ACC112 (cell line): ENCODE measurements around the gene GFY.
"Not testable (repeated sequence)": the region's sequence is repeated elsewhere in the genome, so short reads cannot be mapped to it uniquely, and the experiment has no call there.

Experiments used
- H2AFZ ChIP-seq: fragments of 200-600 bp; sonication (generic); one replicate; pipeline ENCODE4 v1.6.0; 2017; ENCODE audit warnings: antibody characterized with exemption, low read length; ENCODE audit not compliant: unreplicated experiment
- H3K27ac ChIP-seq: fragments of 200-600 bp; sonication (generic); 2 replicates; pipeline ENCODE4 v1.5.1; 2014; ENCODE audit warnings: low read depth, mild to moderate bottlenecking, antibody characterized with exemption, low read length, moderate library complexity
- H3K27me3 ChIP-seq: fragments of 200-600 bp; sonication (generic); 2 replicates; pipeline ENCODE4 v1.6.1; 2014; ENCODE audit warnings: mild to moderate bottlenecking, antibody characterized with exemption, low read length, moderate library complexity, mixed read lengths; ENCODE audit not compliant: insufficient read depth
- H3K36me3 ChIP-seq: fragments of 200-600 bp; sonication (generic); 2 replicates; pipeline ENCODE4 v1.6.1; 2016; ENCODE audit warnings: mild to moderate bottlenecking, antibody characterized with exemption, low read length, moderate library complexity, mixed read lengths; ENCODE audit not compliant: insufficient read depth
- H3K4me1 ChIP-seq: fragments of 200-600 bp; sonication (generic); one replicate; pipeline ENCODE4 v1.6.1; 2016; ENCODE audit warnings: low read length, mixed read lengths; ENCODE audit not compliant: insufficient read depth, unreplicated experiment, control insufficient read depth
- H3K4me3 ChIP-seq: fragments of 200-600 bp; sonication (generic); 2 replicates; pipeline ENCODE4 v1.5.1; 2014; ENCODE audit warnings: mild to moderate bottlenecking, low read depth, low read length
- H3K79me2 ChIP-seq: fragments of 200-600 bp; sonication (generic); one replicate; pipeline ENCODE4 v1.6.0; 2016; ENCODE audit warnings: low read length; ENCODE audit not compliant: control insufficient read depth, unreplicated experiment, insufficient read depth

GFY gene

DNA sequence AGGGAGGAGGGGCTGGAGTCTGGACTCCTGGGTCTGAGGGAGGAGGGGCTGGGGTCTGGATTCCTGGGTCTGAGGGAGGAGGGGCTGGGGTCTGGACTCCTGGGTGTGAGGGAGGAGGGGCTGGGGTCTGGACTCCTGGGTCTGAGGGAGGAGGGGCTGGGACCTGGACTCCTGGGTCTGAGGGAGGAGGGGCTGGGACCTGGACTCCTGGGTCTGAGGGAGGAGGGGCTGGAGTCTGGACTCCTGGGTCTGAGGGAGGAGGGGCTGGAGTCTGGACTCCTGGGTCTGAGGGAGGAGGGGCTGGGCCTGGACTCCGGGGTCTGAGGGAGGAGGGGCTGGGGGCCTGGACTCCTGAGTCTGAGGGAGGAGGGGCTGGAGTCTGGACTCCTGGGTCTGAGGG lies 35.9 kb downstream of the GFY start:
- H3K4me1 ChIP-seq, H3K27ac ChIP-seq, H3K4me3 ChIP-seq, H3K36me3 ChIP-seq, H3K27me3 ChIP-seq, H3K79me2 ChIP-seq, H2AFZ ChIP-seq: not testable (repeated sequence)

GRCh38 chr19:49461656-49462055 lies 36.5 kb downstream of the GFY start:
- no peak overlapping the region for H3K4me3 ChIP-seq
- no peaks in the 10 kb centered on the region for H3K27me3 ChIP-seq
- H2AFZ ChIP-seq = no peak overlapping the region
- no peaks in the 10 kb centered on the region for H3K79me2 ChIP-seq
- H3K27ac ChIP-seq = no peak overlapping the region
- no peaks in the 10 kb centered on the region for H3K4me1 ChIP-seq
- H3K36me3 ChIP-seq = no peaks in the 10 kb centered on the region

DNA sequence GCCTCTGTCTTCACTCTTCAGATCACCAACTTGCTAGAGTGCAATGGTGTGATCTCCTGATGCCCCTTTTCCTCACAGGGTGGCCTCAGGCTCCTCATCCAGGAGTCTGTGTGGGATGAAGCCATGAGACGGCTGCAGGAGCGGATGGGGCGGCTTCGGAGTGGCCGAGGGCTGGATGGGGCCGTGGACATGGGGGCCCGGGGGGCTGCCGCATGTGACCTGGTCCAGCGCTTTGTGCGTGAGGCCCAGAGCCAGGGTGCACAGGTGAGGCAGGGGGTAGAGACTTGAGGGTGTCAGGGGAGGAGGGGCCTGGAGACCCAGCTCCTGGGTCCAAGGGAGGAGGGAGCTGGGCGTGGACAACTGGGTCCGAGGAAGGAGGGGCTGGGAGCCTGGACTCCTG lies 37.3 kb downstream of the GFY start:
- Histone ChIP-seq H3K4me3 (no peak overlapping the region), H3K79me2 (no peaks in the 10 kb centered on the region), H2AFZ (no peak overlapping the region), H3K27ac (no peak overlapping the region), H3K4me1 (no peaks in the 10 kb centered on the region), H3K27me3 (no peaks in the 10 kb centered on the region), H3K36me3 (no peaks in the 10 kb centered on the region)

DNA sequence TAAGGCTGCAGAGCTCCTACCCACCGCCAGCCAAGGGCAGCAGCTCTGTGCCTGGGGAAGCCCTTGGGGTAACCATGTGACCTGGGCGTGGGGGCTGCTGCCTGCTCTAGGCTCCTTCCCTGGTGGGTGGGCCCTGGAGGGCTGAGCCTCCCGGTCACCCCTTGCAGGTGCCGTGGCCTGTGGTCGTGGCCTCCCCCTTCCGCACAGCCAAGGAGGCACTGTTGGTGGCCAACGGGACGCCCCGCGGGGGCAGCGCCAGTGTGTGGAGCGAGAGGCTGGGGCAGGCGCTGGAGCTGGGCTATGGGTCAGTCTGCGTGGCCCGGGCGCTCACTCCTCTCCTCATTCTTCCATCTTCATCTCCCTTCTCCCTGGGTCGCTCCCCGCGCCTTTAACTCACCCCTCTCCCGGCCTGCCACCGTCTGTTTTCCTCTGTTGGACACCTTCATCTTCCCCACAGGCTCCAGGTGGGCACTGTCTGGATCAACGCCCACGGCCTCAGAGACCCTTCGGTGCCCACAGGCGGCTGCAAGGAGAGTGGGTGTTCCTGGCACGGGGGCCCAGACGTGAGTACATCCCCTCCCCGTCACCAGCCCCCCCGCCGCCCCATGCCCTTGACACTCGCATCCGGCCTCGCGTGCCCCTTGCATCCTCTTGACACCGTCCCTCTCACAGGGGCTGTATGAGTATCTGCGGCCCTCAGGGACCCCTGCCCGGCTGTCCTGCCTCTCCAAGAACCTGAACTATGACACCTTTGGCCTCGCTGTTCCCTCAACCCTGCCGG lies 39.0 kb downstream of the GFY start:
- Histone ChIP-seq H2AFZ (no peak overlapping the region), H3K36me3 (no peaks in the 10 kb centered on the region), H3K27ac (no peak overlapping the region)

GRCh38 chr19:49465371-49465770 lies 40.2 kb downstream of the GFY start:
- Histone ChIP-seq H3K4me3 (no peak overlapping the region), H3K27ac (no peak overlapping the region), H2AFZ (no peak overlapping the region), H3K36me3 (no peaks in the 10 kb centered on the region), H3K27me3 (no peaks in the 10 kb centered on the region), H3K79me2 (no peaks in the 10 kb centered on the region), H3K4me1 (peaks cover 7% of the 10 kb centered on the region)

More for the DNA sequence above, 39.0 kb downstream of the GFY start:
- peaks cover 6% of the 10 kb centered on the region for H3K4me1 ChIP-seq
- no peaks in the 10 kb centered on the region for H3K27me3 ChIP-seq
- no peaks in the 10 kb centered on the region for H3K79me2 ChIP-seq
- no peak overlapping the region for H3K4me3 ChIP-seq

DNA sequence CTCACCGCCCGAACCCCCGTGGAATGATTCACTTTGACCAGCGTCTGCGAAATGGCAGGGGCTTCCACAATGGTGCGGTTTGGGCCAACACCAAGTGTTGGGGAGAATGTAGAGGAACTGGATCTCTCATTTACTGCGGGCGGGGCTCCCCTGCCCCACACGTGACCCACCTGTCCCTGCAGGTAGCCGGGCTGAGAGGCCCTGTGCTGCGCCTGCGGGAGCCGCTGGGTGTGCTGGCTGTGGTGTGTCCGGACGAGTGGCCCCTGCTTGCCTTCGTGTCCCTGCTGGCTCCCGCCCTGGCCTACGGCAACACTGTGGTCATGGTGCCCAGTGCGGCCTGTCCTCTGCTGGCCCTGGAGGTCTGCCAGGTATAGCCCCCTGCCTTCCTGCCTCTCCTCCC lies 43.0 kb downstream of the GFY start:
- H3K79me2 ChIP-seq = no peaks in the 10 kb centered on the region
- no peaks in the 10 kb centered on the region for H3K36me3 ChIP-seq
- H3K4me1 ChIP-seq = peaks cover 7% of the 10 kb centered on the region
- H3K4me3 ChIP-seq = no peak overlapping the region
- H3K27me3 ChIP-seq = no peaks in the 10 kb centered on the region
- H2AFZ ChIP-seq = no peak overlapping the region
- no peak overlapping the region for H3K27ac ChIP-seq

- Histone ChIP-seq H3K79me2 (no peaks in the 10 kb centered on the region), H3K36me3 (no peaks in the 10 kb centered on the region), H2AFZ (no peak overlapping the region)
Observed at GRCh38 chr19:49468746-49469447, 43.7 kb downstream of the GFY start.

DNA sequence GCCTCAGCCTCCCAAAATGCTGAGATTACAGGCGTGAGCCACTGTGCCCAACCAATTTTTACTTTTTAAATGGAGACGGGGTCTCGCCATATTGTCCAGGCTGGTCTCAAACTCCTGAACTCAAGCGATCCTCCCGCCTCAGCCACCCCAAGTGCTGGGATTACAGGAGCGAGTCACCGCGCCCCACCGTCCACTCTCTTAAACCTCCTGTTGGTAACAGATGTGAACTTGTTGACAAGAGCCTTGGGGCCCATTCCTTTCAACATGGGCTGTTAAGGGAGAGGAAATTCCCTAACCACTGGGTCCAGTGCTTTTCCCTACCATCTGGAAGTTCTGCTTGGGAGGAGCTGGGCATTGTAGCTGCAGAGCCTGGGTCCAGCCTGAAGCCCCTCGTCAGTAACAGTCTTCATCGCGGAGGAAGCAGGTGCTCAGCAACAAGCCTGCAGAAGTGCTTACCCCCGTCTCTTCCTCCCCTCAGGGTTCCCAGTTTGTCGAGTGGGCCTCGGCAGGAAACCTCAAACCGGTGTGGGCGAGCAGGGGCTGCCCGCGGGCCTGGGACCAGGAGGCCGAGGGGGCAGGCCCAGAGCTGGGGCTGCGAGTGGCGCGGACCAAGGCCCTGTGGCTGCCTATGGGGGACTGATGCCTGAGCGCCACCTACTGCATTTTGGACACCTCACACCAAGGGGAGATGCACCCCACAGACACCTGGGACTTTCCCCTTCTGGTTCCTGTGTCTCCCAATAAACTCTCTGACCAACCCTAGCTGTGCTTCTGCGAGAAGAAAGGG lies 44.8 kb downstream of the GFY start:
- no peaks in the 10 kb centered on the region for H3K36me3 ChIP-seq
- no peaks in the 10 kb centered on the region for H3K27me3 ChIP-seq
- H3K27ac ChIP-seq = no peak overlapping the region
- H3K79me2 ChIP-seq = no peaks in the 10 kb centered on the region
- peaks cover 7% of the 10 kb centered on the region for H3K4me1 ChIP-seq
- no peak overlapping the region for H3K4me3 ChIP-seq
- H2AFZ ChIP-seq = no peak overlapping the region

More at GRCh38 chr19:49468746-49469447, 43.7 kb downstream of the GFY start:
- Histone ChIP-seq H3K27ac (peak overlapping the region; percentile 37; the same call in 1 of the 2 replicates), H3K4me1 (peaks cover 7% of the 10 kb centered on the region), H3K27me3 (no peaks in the 10 kb centered on the region), H3K4me3 (no peak overlapping the region)

DNA sequence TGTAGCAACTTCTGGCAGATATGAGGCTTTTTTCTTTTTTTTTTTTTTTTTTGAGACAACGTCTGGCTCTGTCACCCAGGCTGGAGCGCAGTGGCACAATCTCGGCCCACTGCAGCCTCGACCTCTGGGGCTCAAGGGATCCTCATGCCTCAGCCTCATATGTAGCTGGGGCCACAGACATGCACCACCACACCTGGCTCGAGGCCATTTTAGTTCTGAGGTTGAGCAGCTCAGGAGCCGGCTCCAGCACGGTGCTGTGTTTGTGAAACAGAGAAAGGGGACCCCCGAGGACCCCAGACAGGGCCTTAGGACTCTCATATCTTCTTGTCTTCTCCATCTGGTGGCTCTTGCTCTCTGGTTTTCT lies 45.4 kb downstream of the GFY start:
- Histone ChIP-seq H3K4me3 (no peak overlapping the region), H3K4me1 (peaks cover 7% of the 10 kb centered on the region), H3K79me2 (no peaks in the 10 kb centered on the region), H3K27me3 (no peaks in the 10 kb centered on the region), H2AFZ (no peak overlapping the region), H3K27ac (no peak overlapping the region), H3K36me3 (no peaks in the 10 kb centered on the region)

DNA sequence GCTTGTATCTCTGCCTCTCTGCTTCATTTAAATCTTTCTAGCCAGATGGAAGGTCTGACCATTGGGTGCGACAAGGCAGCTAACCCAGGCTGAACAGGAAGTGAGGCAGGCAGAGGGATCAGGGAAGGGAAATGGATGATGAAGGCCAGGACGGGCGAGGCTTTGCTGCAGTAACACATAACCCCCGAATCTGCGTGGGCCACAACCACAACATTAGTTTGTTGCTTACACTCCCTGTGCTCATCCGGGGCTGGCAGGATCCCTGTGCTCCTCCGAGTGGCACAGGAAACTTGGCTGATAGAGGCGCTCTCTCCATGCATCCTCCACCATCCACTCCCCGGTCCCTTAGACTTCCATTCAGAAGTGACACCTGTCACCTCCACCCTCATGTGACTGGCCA lies 47.7 kb downstream of the GFY start:
- Histone ChIP-seq H3K27ac (no peak overlapping the region), H3K4me3 (no peak overlapping the region), H3K36me3 (no peaks in the 10 kb centered on the region), H3K27me3 (no peaks in the 10 kb centered on the region), H3K4me1 (peaks cover 7% of the 10 kb centered on the region), H2AFZ (no peak overlapping the region), H3K79me2 (no peaks in the 10 kb centered on the region)
